Thyroid gland (tissue), 4 donors: ENCODE results near the gene NSG1.

Source experiments
- CTCF ChIP-seq, 6 experiments: fragments of 200-600 bp in 3 of 6; fragments of 450-650 bp in 3 of 6; sonication (generic) in 3 of 6; IDR thresholded peaks; one replicate each; pipeline ENCODE4 v1.5.1; 2016 to 2019; ENCODE audit warnings: antibody characterized with exemption in 6 of 6, mild to moderate bottlenecking in 2 of 6, inconsistent platforms in 1 of 6, moderate library complexity in 1 of 6
- POLR2A ChIP-seq, 2 donors: fragments of 450-650 bp; IDR thresholded peaks; one replicate each; pipeline ENCODE4 v1.6.1; 2017; ENCODE audit warnings: antibody characterized with exemption in 2 of 2, mild to moderate bottlenecking in 2 of 2, moderate library complexity in 1 of 2

- TF ChIP-seq CTCF (IDR thresholded peaks at IDR 0.05) (no peak), POLR2A (IDR thresholded peaks at IDR 0.05) (no peak)
Measured at GRCh38 chr4:4376074-4376473, 10.8 kb upstream of the NSG1 start.
